ENCODE data around the gene NTM.

NTM gene

GRCh38 chr11:131874070-131874469, 503.7 kb downstream of the NTM start:
- Histone ChIP-seq H4K20me1 (ENCODE audit: insufficient read depth, low read length, poor library complexity, severe bottlenecking) (no peaks in the 10 kb centered on the region), H3K4me1 (ENCODE audit: insufficient read depth, low read length, poor library complexity, severe bottlenecking) (no peaks in the 10 kb centered on the region), H2AFZ (ENCODE audit: low read length) (no peak overlapping the region), H3F3A (ENCODE audit: low read depth) (no peaks in the 10 kb centered on the region), H3K9me3 (ENCODE audit: insufficient read depth, low read depth, low read length) (no peaks in the 10 kb centered on the region), H3K27me3 (ENCODE audit: insufficient read depth, low read length, poor library complexity, severe bottlenecking) (no peaks in the 10 kb centered on the region), H3K79me2 (ENCODE audit: insufficient read depth, low read length) (no peaks in the 10 kb centered on the region), H3K36me3 (ENCODE audit: insufficient read depth, low read length) (no peaks in the 10 kb centered on the region), H3K4me3 (ENCODE audit: low read length, poor library complexity, severe bottlenecking) (no peak overlapping the region), H3K9me2 (replicated peaks; ENCODE audit: low read depth, low read length) (no peaks in the 10 kb centered on the region), H3K4me2 (ENCODE audit: low read depth, low read length, poor library complexity, severe bottlenecking) (no peak overlapping the region), H3K9ac (ENCODE audit: low read depth, low read length, poor library complexity, severe bottlenecking) (no peak overlapping the region)
- no peak for TF ChIP-seq EZH2phosphoT487 (IDR thresholded peaks at IDR 0.05; ENCODE audit: borderline replicate concordance)
- TF ChIP-seq, protein P1, sequence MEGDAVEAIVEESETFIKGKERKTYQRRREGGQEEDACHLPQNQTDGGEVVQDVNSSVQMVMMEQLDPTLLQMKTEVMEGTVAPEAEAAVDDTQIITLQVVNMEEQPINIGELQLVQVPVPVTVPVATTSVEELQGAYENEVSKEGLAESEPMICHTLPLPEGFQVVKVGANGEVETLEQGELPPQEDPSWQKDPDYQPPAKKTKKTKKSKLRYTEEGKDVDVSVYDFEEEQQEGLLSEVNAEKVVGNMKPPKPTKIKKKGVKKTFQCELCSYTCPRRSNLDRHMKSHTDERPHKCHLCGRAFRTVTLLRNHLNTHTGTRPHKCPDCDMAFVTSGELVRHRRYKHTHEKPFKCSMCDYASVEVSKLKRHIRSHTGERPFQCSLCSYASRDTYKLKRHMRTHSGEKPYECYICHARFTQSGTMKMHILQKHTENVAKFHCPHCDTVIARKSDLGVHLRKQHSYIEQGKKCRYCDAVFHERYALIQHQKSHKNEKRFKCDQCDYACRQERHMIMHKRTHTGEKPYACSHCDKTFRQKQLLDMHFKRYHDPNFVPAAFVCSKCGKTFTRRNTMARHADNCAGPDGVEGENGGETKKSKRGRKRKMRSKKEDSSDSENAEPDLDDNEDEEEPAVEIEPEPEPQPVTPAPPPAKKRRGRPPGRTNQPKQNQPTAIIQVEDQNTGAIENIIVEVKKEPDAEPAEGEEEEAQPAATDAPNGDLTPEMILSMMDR (conservative IDR thresholded peaks at IDR 0.05; ENCODE audit: low read length), result no peak

- H2AFZ ChIP-seq (ENCODE audit: low read length), result no peak overlapping the region
These were observed 505.2 kb downstream of the NTM start for GRCh38 chr11:131875611-131876010.

DNA sequence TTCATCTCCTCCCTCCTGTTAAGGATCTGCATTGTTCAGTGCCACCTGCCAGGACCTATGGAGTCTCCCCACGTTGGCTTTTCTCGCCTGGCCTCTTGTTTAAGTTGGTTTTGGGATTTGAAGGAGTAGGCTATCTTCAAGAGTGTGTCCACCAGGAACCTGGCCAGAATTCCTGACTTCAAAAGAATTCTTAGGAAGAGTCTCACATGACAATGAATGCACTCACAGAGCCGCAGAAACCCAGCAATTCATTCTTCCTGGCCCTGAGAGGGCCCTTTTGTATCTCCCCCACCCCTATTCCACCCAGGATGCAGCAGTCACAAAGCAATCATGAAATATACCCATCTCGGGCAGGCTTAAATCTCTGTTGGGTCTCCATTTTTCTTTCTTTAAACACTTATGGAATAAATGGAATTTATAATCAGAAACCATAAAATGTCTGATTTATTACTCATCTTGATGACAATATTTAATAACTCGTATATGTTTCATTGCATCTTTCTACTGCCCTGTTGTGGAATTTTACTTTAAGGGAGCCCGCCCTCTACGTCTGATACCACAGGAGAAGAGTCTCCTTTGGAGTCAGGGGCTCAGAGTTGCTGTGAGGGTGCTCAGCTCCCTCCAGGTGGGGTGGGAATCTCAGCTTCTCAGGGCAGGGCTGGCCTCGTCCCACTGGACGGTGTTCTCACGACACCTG, 507.0 kb downstream of the NTM start:
- Histone ChIP-seq H3K9me2 (replicated peaks; ENCODE audit: low read depth, low read length) (no peaks in the 10 kb centered on the region), H3F3A (ENCODE audit: low read depth) (no peaks in the 10 kb centered on the region), H3K27me3 (ENCODE audit: insufficient read depth, low read length, poor library complexity, severe bottlenecking) (no peaks in the 10 kb centered on the region), H3K79me2 (ENCODE audit: insufficient read depth, low read length) (no peaks in the 10 kb centered on the region), H3K4me2 (ENCODE audit: low read depth, low read length, poor library complexity, severe bottlenecking) (no peak overlapping the region), H3K9ac (ENCODE audit: low read depth, low read length, poor library complexity, severe bottlenecking) (no peak overlapping the region), H4K20me1 (ENCODE audit: insufficient read depth, low read length, poor library complexity, severe bottlenecking) (no peaks in the 10 kb centered on the region), H2AFZ (ENCODE audit: low read length) (no peak overlapping the region), H3K9me3 (ENCODE audit: insufficient read depth, low read depth, low read length) (no peaks in the 10 kb centered on the region), H3K4me1 (ENCODE audit: insufficient read depth, low read length, poor library complexity, severe bottlenecking) (no peaks in the 10 kb centered on the region), H3K4me3 (ENCODE audit: low read length, poor library complexity, severe bottlenecking) (no peak overlapping the region), H3K36me3 (ENCODE audit: insufficient read depth, low read length) (no peaks in the 10 kb centered on the region)
- TF ChIP-seq, protein P1 (conservative IDR thresholded peaks at IDR 0.05; ENCODE audit: low read length), result no peak
- no peak for TF ChIP-seq EZH2phosphoT487 (IDR thresholded peaks at IDR 0.05; ENCODE audit: borderline replicate concordance)

More at GRCh38 chr11:131875611-131876010, 505.2 kb downstream of the NTM start:
- Histone ChIP-seq H3K4me3 (ENCODE audit: low read length, poor library complexity, severe bottlenecking) (no peak overlapping the region), H3K4me2 (ENCODE audit: low read depth, low read length, poor library complexity, severe bottlenecking) (no peak overlapping the region), H3K27me3 (ENCODE audit: insufficient read depth, low read length, poor library complexity, severe bottlenecking) (no peaks in the 10 kb centered on the region), H3K9me3 (ENCODE audit: insufficient read depth, low read depth, low read length) (no peaks in the 10 kb centered on the region), H3F3A (ENCODE audit: low read depth) (no peaks in the 10 kb centered on the region), H3K9ac (ENCODE audit: low read depth, low read length, poor library complexity, severe bottlenecking) (no peak overlapping the region), H3K4me1 (ENCODE audit: insufficient read depth, low read length, poor library complexity, severe bottlenecking) (no peaks in the 10 kb centered on the region), H4K20me1 (ENCODE audit: insufficient read depth, low read length, poor library complexity, severe bottlenecking) (no peaks in the 10 kb centered on the region), H3K79me2 (ENCODE audit: insufficient read depth, low read length) (no peaks in the 10 kb centered on the region), H3K9me2 (replicated peaks; ENCODE audit: low read depth, low read length) (no peaks in the 10 kb centered on the region), H3K36me3 (ENCODE audit: insufficient read depth, low read length) (no peaks in the 10 kb centered on the region)
- TF ChIP-seq, protein P1 (conservative IDR thresholded peaks at IDR 0.05; ENCODE audit: low read length), result no peak
- no peak for TF ChIP-seq EZH2phosphoT487 (IDR thresholded peaks at IDR 0.05; ENCODE audit: borderline replicate concordance)

All from Loucy (cell line).